ENCODE measurements around the gene CCDC69.
A peak's percentile ranks its signal among the peaks of the same experiment; 100 is the strongest.

DNA sequence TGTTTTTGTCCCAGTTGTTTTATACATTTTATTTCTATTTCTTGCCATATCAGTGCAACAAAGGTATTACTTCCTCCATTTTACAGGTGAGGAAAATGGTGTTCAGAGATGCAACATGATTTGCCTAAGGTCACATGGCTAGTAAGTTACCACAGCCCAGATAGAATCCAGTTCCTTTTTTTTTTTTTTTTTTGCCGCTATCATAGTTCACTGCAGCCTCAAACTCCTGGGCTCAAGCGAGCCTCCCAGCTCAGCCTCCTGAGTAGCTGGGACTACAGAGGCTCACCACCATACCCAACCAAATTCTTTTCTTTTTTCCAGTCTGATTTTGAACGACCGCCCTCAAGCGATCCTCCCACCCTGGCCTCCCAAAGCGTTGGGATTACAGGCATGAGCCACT lies 480 bp upstream of the CCDC69 start:
- TF ChIP-seq, protein P1, sequence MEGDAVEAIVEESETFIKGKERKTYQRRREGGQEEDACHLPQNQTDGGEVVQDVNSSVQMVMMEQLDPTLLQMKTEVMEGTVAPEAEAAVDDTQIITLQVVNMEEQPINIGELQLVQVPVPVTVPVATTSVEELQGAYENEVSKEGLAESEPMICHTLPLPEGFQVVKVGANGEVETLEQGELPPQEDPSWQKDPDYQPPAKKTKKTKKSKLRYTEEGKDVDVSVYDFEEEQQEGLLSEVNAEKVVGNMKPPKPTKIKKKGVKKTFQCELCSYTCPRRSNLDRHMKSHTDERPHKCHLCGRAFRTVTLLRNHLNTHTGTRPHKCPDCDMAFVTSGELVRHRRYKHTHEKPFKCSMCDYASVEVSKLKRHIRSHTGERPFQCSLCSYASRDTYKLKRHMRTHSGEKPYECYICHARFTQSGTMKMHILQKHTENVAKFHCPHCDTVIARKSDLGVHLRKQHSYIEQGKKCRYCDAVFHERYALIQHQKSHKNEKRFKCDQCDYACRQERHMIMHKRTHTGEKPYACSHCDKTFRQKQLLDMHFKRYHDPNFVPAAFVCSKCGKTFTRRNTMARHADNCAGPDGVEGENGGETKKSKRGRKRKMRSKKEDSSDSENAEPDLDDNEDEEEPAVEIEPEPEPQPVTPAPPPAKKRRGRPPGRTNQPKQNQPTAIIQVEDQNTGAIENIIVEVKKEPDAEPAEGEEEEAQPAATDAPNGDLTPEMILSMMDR (IDR thresholded peaks at IDR 0.05; ENCODE audit: low read depth, low read length): no peak
- TF ChIP-seq POLR2A (IDR thresholded peaks at IDR 0.05; ENCODE audit: extremely low read depth, insufficient read length) (no peak), MAX (IDR thresholded peaks at IDR 0.05; ENCODE audit: low read depth, low read length) (peak; percentile 15; the same call in 1 of the 2 replicates)

Data from NB4 (cell line).